Gastroesophageal sphincter (tissue), 3 donors: ENCODE data around the gene GBP1.
"Not testable (repeated sequence)": the region's sequence is repeated elsewhere in the genome, so short reads cannot be mapped to it uniquely, and the experiment has no call there.

ENCODE experiments used
- POLR2AphosphoS5 ChIP-seq: sonication (generic); formaldehyde crosslinking; IDR thresholded peaks from one replicate; pipeline ENCODE4 v1.6.1; 2017; ENCODE audit warnings: antibody characterized with exemption
- TF ChIP-seq, protein P1 (sequence below), 4 experiments: fragments of 200-600 bp in 2 of 4; fragments of 450-650 bp in 2 of 4; sonication (generic) in 1 of 4; IDR thresholded peaks; one replicate each; pipeline ENCODE4 v1.5.1; 2017 to 2019; ENCODE audit warnings: antibody characterized with exemption in 4 of 4, mild to moderate bottlenecking in 2 of 4, moderate library complexity in 2 of 4

DNA sequence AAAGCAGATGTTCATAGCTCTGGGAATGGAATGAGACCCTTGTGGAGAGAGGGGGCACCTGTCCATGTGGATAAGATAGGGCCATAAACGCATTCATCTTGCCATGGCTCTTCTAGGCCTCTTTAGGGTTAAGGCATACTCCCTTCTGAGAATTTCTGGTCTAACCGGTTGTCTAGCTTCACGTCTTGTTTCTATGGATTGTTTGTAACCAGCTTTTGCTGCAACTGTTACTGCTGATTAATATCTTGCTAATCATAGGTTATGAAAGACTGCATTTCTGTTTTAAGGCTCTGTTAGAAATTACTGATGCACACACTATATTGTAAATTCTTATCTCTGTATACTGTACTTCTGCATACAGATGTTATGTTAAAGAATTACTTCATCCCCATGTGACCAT, 46.7 kb downstream of the GBP1 start:
- TF ChIP-seq, protein P1, sequence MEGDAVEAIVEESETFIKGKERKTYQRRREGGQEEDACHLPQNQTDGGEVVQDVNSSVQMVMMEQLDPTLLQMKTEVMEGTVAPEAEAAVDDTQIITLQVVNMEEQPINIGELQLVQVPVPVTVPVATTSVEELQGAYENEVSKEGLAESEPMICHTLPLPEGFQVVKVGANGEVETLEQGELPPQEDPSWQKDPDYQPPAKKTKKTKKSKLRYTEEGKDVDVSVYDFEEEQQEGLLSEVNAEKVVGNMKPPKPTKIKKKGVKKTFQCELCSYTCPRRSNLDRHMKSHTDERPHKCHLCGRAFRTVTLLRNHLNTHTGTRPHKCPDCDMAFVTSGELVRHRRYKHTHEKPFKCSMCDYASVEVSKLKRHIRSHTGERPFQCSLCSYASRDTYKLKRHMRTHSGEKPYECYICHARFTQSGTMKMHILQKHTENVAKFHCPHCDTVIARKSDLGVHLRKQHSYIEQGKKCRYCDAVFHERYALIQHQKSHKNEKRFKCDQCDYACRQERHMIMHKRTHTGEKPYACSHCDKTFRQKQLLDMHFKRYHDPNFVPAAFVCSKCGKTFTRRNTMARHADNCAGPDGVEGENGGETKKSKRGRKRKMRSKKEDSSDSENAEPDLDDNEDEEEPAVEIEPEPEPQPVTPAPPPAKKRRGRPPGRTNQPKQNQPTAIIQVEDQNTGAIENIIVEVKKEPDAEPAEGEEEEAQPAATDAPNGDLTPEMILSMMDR (IDR thresholded peaks at IDR 0.05), result not testable (repeated sequence)
- not testable (repeated sequence) for TF ChIP-seq POLR2AphosphoS5
